ENCODE results near the gene PCDHA5. TPM values are rescaled to one million over a fixed set of nuclear protein-coding genes. Genes with fewer than 3 reads are reported as not detected.
"Not testable (repeated sequence)": the region's sequence is repeated elsewhere in the genome, so short reads cannot be mapped to it uniquely, and the experiment has no call there.

The PCDHA5 gene
- total and polyA plus RNA-seq, 11 donors = 0.04 to 0.20 (median 0.07) TPM; not detected in 6

- intact Hi-C loops (cut with DNase I) = no loop called here
- H3K27ac ChIP-seq = no peak overlapping the region
- H3K4me1 ChIP-seq = no peaks in the 10 kb centered on the region
- no peaks in the 10 kb centered on the region for H3K36me3 ChIP-seq
- WGBS, 4 donors = 22 to 26% (median 24%) methylated on average over 6 of the region's 6 CpGs
- H3K9me3 ChIP-seq = peaks cover 0 to 30% (median 9%) of the 10 kb centered on the region in 12 donors
- no peak for ATAC-seq
- H3K4me3 ChIP-seq = no peak overlapping the region
- TF ChIP-seq CTCF (IDR thresholded peaks at IDR 0.05) = no peak
- TF ChIP-seq POLR2A (IDR thresholded peaks at IDR 0.05) = no peak
- H3K27me3 ChIP-seq = peaks cover 0 to 66% (median 12%) of the 10 kb centered on the region in 9 donors
- DNase-seq = no peak
Measured at GRCh38 chr5:140822281-140822629, 842 bp downstream of the PCDHA5 start.

GRCh38 chr5:140822969-140823368 is 1.6 kb downstream of the PCDHA5 start:
- H3K27ac ChIP-seq; H3K4me3 ChIP-seq; intact Hi-C loops (cut with DNase I); H3K36me3 ChIP-seq; ATAC-seq; H3K4me1 ChIP-seq: not testable (repeated sequence)
- peaks cover 0 to 72% (median 14%) of the 10 kb centered on the region in 9 donors for H3K27me3 ChIP-seq
- peaks cover 0 to 36% (median 11%) of the 10 kb centered on the region in 12 donors for H3K9me3 ChIP-seq
- 40 to 57% (median 51%) methylated on average over 14 to 48 of the region's 48 CpGs for WGBS, 4 donors
- peak in 1 of 5 donors; percentile 21 for DNase-seq

- Histone ChIP-seq H3K4me3 (no peak overlapping the region), H3K4me1 (no peaks in the 10 kb centered on the region), H3K27ac (no peak overlapping the region), H3K27me3 (peaks cover 0 to 77% (median 14%) of the 10 kb centered on the region in 9 donors), H3K9me3 (peaks cover 0 to 39% (median 13%) of the 10 kb centered on the region in 12 donors), H3K36me3 (no peaks in the 10 kb centered on the region)
- no peak for TF ChIP-seq POLR2A (IDR thresholded peaks at IDR 0.05)
- TF ChIP-seq CTCF (IDR thresholded peaks at IDR 0.05) = no peak
- WGBS, 4 donors = 47 to 55% (median 51%) methylated on average over 4 to 38 of the region's 38 CpGs
- intact Hi-C loops (cut with DNase I) = no loop called here
- DNase-seq = no peak
- ATAC-seq = no peak
Measured at GRCh38 chr5:140823475-140823874, 2.1 kb downstream of the PCDHA5 start.

GRCh38 chr5:140827704-140828361 is 6.4 kb downstream of the PCDHA5 start, which contains the start of gene PCDHA6:
Gene PCDHA6, plus strand, starts transcription at chr5:140827960. Its CDS starts 132 bp downstream, at chr5:140828092.
- no peaks in the 10 kb centered on the region for H3K4me1 ChIP-seq
- H3K36me3 ChIP-seq = no peaks in the 10 kb centered on the region
- peak within 1 kb of the TSS in 4 of 12 donors; percentile 7 to 49 (median 24) for H3K4me3 ChIP-seq
- intact Hi-C loops (cut with DNase I) = no loop called here
- TF ChIP-seq POLR2A (IDR thresholded peaks at IDR 0.05) (no peak), CTCF (IDR thresholded peaks at IDR 0.05) (peak in 2 of 12 donors; percentile 27 to 30)
- ATAC-seq (no peak), DNase-seq (no peak)
- peaks cover 0 to 40% (median 16%) of the 10 kb centered on the region in 12 donors for H3K9me3 ChIP-seq
- H3K27me3 ChIP-seq = peaks cover 0 to 92% (median 18%) of the 10 kb centered on the region in 9 donors
- WGBS, 4 donors = 14 to 20% (median 15%) methylated on average over 24 to 27 of the region's 27 CpGs
- no peak within 1 kb of the TSS for H3K27ac ChIP-seq

All from heart left ventricle (tissue), 16 donors.